RKO (cell line): ENCODE measurements around the gene ROR2.

Experiments used
- DNase-seq: peaks from one replicate; pipeline ENCODE4 v3.0.0-alpha.2; 2016; ENCODE audit warnings: low spot score

ROR2 gene

GRCh38 chr9:91900055-91900796 lies 49.8 kb downstream of the ROR2 start:
- no peak for DNase-seq

GRCh38 chr9:91899594-91899993 lies 50.4 kb downstream of the ROR2 start:
- no peak for DNase-seq

- no peak for DNase-seq
These were observed 50.8 kb downstream of the ROR2 start for GRCh38 chr9:91899219-91899563.

GRCh38 chr9:91898451-91899218 lies 51.4 kb downstream of the ROR2 start:
- DNase-seq: no peak

GRCh38 chr9:91897201-91897600 lies 52.8 kb downstream of the ROR2 start:
- DNase-seq: no peak

- DNase-seq: no peak
These were observed 53.4 kb downstream of the ROR2 start for GRCh38 chr9:91896513-91897121.

- no peak for DNase-seq
These were observed 53.9 kb downstream of the ROR2 start for GRCh38 chr9:91896097-91896496.

- no peak for DNase-seq
These were observed 55.5 kb downstream of the ROR2 start for GRCh38 chr9:91894536-91894935.

- DNase-seq: no peak
These were observed 56.0 kb downstream of the ROR2 start for GRCh38 chr9:91894023-91894422.

- DNase-seq: no peak
These were observed 58.1 kb downstream of the ROR2 start for GRCh38 chr9:91891915-91892314.

- DNase-seq: no peak
These were observed 59.4 kb downstream of the ROR2 start for GRCh38 chr9:91890662-91891061.

- DNase-seq: no peak
These were observed 60.7 kb downstream of the ROR2 start for GRCh38 chr9:91889161-91889911.

GRCh38 chr9:91886414-91887076 lies 63.5 kb downstream of the ROR2 start:
- DNase-seq: no peak

- no peak for DNase-seq
These were observed 64.1 kb downstream of the ROR2 start for GRCh38 chr9:91885746-91886413.

- no peak for DNase-seq
These were observed 65.0 kb downstream of the ROR2 start for GRCh38 chr9:91884696-91885687.

GRCh38 chr9:91884153-91884552 lies 65.9 kb downstream of the ROR2 start:
- DNase-seq: no peak

GRCh38 chr9:91883503-91883902 lies 66.5 kb downstream of the ROR2 start:
- DNase-seq: no peak

GRCh38 chr9:91882627-91883026 lies 67.4 kb downstream of the ROR2 start:
- DNase-seq: no peak

GRCh38 chr9:91880378-91880972 lies 69.6 kb downstream of the ROR2 start:
- no peak for DNase-seq

GRCh38 chr9:91879231-91879630 lies 70.8 kb downstream of the ROR2 start:
- no peak for DNase-seq
